ENCODE results near the gene GABBR2. TPM values are rescaled to one million over a fixed set of nuclear protein-coding genes. Genes with fewer than 3 reads are reported as not detected.

GABBR2 gene
- total and polyA plus RNA-seq, 9 of the 15 experiments (the other 6 are each of a cell fraction or from before 2014, with no cell fraction given): 0.15 to 1.9 (median 0.32) TPM

DNA sequence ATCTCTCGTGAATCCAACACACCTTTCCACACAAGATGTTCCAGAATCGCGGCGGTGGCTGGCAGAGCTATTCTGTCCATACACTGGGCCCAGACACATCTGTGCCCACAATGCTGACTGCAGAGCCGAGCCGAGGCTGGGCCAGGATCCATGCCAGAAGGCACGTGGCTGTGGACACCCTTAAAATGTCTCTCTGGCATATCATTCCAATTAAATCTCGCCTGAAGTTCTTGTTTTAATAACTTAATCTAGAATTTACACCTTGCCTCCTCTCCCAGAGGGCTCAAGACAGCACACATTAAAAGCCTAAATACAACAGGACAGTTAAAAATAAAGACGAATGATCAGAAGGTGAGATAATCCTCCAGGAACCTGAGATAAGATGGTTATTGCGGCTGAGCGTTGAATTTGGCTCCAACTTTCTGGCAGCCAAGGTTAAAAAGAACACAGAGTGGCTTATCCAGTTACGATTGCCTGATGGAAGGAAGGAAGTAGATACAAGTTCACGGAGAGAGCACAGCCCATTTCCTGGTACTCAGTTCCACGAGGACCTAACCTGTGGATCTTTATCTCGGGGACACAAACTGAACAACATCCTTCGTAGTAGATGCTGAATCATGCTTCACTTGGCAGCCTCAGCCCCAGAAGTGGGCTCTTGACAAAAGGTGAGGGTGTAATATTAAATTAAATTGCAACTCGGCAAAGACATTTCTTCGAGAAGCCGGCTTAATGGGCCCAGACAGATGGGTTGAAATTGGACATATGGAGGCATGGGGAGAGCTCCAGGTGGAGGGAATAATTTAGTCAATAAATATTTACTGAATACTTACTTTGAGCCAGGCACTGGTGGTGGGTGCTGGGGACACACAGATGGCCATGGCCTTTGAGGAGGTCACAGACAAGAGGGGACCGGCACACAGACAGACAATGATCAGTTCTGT, 367.3 kb downstream of the GABBR2 start (continued):
- TF ChIP-seq ZNF224 (CRISPR knock-in tag; IDR thresholded peaks at IDR 0.05) (no peak), PTRF (tag; IDR thresholded peaks at IDR 0.05) (0 out of 2 replicates have a peak, but pooled peaks have one; percentile 15), GATA2 (CRISPR knock-in tag; IDR thresholded peaks at IDR 0.05) (peak; percentile 61), BRD9 (IDR thresholded peaks at IDR 0.05; ENCODE audit: low read depth, partially characterized antibody) (peak; percentile 51), SIN3B (IDR thresholded peaks at IDR 0.05; ENCODE audit: low read depth) (no peak), TEAD4 (IDR thresholded peaks at IDR 0.05; ENCODE audit: low read length) (peak; percentile 62; the same call in 1 of the 2 replicates), TEAD4 (CRISPR knock-in tag; IDR thresholded peaks at IDR 0.05; ENCODE audit: borderline replicate concordance) (no peak), WHSC1 (IDR thresholded peaks at IDR 0.05; ENCODE audit: low read length) (no peak), POLR2A (conservative IDR thresholded peaks at IDR 0.05) (no peak), TCF3 (CRISPR knock-in tag; IDR thresholded peaks at IDR 0.05) (peak; percentile 47), HDAC8 (tag; IDR thresholded peaks at IDR 0.05) (0 out of 2 replicates have a peak, but pooled peaks have one; percentile 50), KDM1A (IDR thresholded peaks at IDR 0.05) (peak; percentile 54 to 73; a peak in 3 of 4 replicates), MYC (IDR thresholded peaks at IDR 0.05; ENCODE audit: low read depth, low read length) (peak; percentile 90), MYC (CRISPR knock-in tag; IDR thresholded peaks at IDR 0.05; ENCODE audit: borderline replicate concordance, low read depth) (no peak; the same call in 1 of the 2 replicates), MAFK (IDR thresholded peaks at IDR 0.05; ENCODE audit: low read length) (peak; percentile 72)
- TF ChIP-seq, protein P1, sequence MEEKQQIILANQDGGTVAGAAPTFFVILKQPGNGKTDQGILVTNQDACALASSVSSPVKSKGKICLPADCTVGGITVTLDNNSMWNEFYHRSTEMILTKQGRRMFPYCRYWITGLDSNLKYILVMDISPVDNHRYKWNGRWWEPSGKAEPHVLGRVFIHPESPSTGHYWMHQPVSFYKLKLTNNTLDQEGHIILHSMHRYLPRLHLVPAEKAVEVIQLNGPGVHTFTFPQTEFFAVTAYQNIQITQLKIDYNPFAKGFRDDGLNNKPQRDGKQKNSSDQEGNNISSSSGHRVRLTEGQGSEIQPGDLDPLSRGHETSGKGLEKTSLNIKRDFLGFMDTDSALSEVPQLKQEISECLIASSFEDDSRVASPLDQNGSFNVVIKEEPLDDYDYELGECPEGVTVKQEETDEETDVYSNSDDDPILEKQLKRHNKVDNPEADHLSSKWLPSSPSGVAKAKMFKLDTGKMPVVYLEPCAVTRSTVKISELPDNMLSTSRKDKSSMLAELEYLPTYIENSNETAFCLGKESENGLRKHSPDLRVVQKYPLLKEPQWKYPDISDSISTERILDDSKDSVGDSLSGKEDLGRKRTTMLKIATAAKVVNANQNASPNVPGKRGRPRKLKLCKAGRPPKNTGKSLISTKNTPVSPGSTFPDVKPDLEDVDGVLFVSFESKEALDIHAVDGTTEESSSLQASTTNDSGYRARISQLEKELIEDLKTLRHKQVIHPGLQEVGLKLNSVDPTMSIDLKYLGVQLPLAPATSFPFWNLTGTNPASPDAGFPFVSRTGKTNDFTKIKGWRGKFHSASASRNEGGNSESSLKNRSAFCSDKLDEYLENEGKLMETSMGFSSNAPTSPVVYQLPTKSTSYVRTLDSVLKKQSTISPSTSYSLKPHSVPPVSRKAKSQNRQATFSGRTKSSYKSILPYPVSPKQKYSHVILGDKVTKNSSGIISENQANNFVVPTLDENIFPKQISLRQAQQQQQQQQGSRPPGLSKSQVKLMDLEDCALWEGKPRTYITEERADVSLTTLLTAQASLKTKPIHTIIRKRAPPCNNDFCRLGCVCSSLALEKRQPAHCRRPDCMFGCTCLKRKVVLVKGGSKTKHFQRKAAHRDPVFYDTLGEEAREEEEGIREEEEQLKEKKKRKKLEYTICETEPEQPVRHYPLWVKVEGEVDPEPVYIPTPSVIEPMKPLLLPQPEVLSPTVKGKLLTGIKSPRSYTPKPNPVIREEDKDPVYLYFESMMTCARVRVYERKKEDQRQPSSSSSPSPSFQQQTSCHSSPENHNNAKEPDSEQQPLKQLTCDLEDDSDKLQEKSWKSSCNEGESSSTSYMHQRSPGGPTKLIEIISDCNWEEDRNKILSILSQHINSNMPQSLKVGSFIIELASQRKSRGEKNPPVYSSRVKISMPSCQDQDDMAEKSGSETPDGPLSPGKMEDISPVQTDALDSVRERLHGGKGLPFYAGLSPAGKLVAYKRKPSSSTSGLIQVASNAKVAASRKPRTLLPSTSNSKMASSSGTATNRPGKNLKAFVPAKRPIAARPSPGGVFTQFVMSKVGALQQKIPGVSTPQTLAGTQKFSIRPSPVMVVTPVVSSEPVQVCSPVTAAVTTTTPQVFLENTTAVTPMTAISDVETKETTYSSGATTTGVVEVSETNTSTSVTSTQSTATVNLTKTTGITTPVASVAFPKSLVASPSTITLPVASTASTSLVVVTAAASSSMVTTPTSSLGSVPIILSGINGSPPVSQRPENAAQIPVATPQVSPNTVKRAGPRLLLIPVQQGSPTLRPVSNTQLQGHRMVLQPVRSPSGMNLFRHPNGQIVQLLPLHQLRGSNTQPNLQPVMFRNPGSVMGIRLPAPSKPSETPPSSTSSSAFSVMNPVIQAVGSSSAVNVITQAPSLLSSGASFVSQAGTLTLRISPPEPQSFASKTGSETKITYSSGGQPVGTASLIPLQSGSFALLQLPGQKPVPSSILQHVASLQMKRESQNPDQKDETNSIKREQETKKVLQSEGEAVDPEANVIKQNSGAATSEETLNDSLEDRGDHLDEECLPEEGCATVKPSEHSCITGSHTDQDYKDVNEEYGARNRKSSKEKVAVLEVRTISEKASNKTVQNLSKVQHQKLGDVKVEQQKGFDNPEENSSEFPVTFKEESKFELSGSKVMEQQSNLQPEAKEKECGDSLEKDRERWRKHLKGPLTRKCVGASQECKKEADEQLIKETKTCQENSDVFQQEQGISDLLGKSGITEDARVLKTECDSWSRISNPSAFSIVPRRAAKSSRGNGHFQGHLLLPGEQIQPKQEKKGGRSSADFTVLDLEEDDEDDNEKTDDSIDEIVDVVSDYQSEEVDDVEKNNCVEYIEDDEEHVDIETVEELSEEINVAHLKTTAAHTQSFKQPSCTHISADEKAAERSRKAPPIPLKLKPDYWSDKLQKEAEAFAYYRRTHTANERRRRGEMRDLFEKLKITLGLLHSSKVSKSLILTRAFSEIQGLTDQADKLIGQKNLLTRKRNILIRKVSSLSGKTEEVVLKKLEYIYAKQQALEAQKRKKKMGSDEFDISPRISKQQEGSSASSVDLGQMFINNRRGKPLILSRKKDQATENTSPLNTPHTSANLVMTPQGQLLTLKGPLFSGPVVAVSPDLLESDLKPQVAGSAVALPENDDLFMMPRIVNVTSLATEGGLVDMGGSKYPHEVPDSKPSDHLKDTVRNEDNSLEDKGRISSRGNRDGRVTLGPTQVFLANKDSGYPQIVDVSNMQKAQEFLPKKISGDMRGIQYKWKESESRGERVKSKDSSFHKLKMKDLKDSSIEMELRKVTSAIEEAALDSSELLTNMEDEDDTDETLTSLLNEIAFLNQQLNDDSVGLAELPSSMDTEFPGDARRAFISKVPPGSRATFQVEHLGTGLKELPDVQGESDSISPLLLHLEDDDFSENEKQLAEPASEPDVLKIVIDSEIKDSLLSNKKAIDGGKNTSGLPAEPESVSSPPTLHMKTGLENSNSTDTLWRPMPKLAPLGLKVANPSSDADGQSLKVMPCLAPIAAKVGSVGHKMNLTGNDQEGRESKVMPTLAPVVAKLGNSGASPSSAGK (IDR thresholded peaks at IDR 0.05): peak; percentile 85
- TF ChIP-seq, protein P2, sequence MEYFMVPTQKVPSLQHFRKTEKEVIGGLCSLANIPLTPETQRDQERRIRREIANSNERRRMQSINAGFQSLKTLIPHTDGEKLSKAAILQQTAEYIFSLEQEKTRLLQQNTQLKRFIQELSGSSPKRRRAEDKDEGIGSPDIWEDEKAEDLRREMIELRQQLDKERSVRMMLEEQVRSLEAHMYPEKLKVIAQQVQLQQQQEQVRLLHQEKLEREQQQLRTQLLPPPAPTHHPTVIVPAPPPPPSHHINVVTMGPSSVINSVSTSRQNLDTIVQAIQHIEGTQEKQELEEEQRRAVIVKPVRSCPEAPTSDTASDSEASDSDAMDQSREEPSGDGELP (CRISPR knock-in tag; IDR thresholded peaks at IDR 0.05; ENCODE audit: borderline replicate concordance): peak; percentile 37; the same call in 1 of the 2 replicates

Measured in K562 (cell line).